IMR-90 (cell line): ENCODE results near the gene HEATR5A. TPM values are rescaled to one million over a fixed set of nuclear protein-coding genes. Genes with fewer than 3 reads are reported as not detected.

ENCODE experiments used
- ATAC-seq: fragments of 200-7000 bp; cut with Tn5 transposase; 2 replicates; pipeline ENCODE4 v1.9.1; 2020; ENCODE audit warnings: low read depth, mild to moderate bottlenecking, moderate library complexity
- BruUV-seq: library from RNA; stranded (reverse); fragments of 400-500 nt; replicated peaks from 2 replicates; lab custom pipeline; 2021; lab: Mats Ljungman, UMichigan
- CTCF ChIA-PET: fragments of 300-600 bp; formaldehyde crosslinking; extraction: SDS; loops from one replicate; lab custom pipeline; 2021; ENCODE audit warnings: antibody characterized with exemption; lab: Yijun Ruan, JAX
- POLR2A ChIA-PET: fragments of 300-600 bp; sonication (Branson Sonifier 250); formaldehyde crosslinking; loops from one replicate; lab custom pipeline; 2022; ENCODE audit warnings: antibody characterized with exemption; ENCODE audit not compliant: unreplicated experiment; lab: Charles Lee
- DNase-seq: peaks from one replicate; pipeline ENCODE4 v3.0.0; 2013
- H2AFZ ChIP-seq: replicated peaks from 2 replicates; pipeline ENCODE3; 2013; ENCODE audit warnings: low read length, mild to moderate bottlenecking; ENCODE audit not compliant: poor library complexity
- H2AK5ac ChIP-seq: 2 replicates; pipeline ENCODE4 v1.6.1; 2013; ENCODE audit warnings: low read depth, low read length, inconsistent platforms
- H2AK9ac ChIP-seq: replicated peaks from 2 replicates; pipeline ENCODE3; 2013; ENCODE audit warnings: mild to moderate bottlenecking, low read depth, low read length, moderate library complexity; ENCODE audit not compliant: poor library complexity
- H2BK120ac ChIP-seq: 2 replicates; pipeline ENCODE4 v1.6.1; 2013; ENCODE audit warnings: low read depth, low read length, inconsistent platforms
- H2BK15ac ChIP-seq: 3 replicates; pipeline ENCODE4 v1.6.1; 2013; ENCODE audit warnings: low read depth, low read length, inconsistent platforms
- H2BK20ac ChIP-seq: 2 replicates; pipeline ENCODE4 v1.6.1; 2013; ENCODE audit warnings: low read depth, mild to moderate bottlenecking, inconsistent platforms, low read length, moderate library complexity
- H2BK5ac ChIP-seq: 2 replicates; pipeline ENCODE4 v1.6.1; 2013; ENCODE audit warnings: mild to moderate bottlenecking, low read depth, low read length, inconsistent platforms; ENCODE audit not compliant: poor library complexity, severe bottlenecking
- H3K14ac ChIP-seq: replicated peaks from 2 replicates; pipeline ENCODE4 v1.6.1; 2013; ENCODE audit warnings: low read depth, low read length, inconsistent platforms
- H3K18ac ChIP-seq: 2 replicates; pipeline ENCODE4 v1.6.1; 2013; ENCODE audit warnings: low read depth, low read length, control low read depth
- H3K23ac ChIP-seq: 2 replicates; pipeline ENCODE4 v1.6.1; 2013; ENCODE audit warnings: low read depth, low read length, inconsistent platforms
- H3K27ac ChIP-seq: 2 replicates; pipeline ENCODE4 v1.5.1; 2013; ENCODE audit warnings: mild to moderate bottlenecking, control low read depth, low read length; ENCODE audit not compliant: insufficient read depth
- H3K27me3 ChIP-seq: 2 replicates; pipeline ENCODE4 v1.6.1; 2013; ENCODE audit warnings: low read length; ENCODE audit not compliant: control insufficient read depth, insufficient read depth
- H3K36me3 ChIP-seq: 2 replicates; pipeline ENCODE4 v1.6.1; 2013; ENCODE audit warnings: low read length, mixed read lengths; ENCODE audit not compliant: control insufficient read depth, insufficient read depth
- H3K4ac ChIP-seq: 2 replicates; pipeline ENCODE4 v1.6.1; 2013; ENCODE audit warnings: low read depth, low read length, inconsistent platforms
- H3K4me1 ChIP-seq: 2 replicates; pipeline ENCODE4 v1.6.1; 2013; ENCODE audit warnings: low read length, mixed read lengths; ENCODE audit not compliant: control insufficient read depth, insufficient read depth
- H3K4me2 ChIP-seq: 2 replicates; pipeline ENCODE4 v1.6.1; 2013; ENCODE audit warnings: low read depth, mild to moderate bottlenecking, control low read depth, low read length, moderate library complexity
- H3K4me3 ChIP-seq: 2 replicates; pipeline ENCODE4 v1.5.1; 2013; ENCODE audit warnings: low read depth, mild to moderate bottlenecking, control low read depth, low read length, moderate library complexity; ENCODE audit not compliant: insufficient read depth
- H3K56ac ChIP-seq: 2 replicates; pipeline ENCODE4 v1.6.1; 2013; ENCODE audit warnings: low read length, inconsistent platforms; ENCODE audit not compliant: insufficient read depth; ENCODE audit errors: extremely low read depth
- H3K79me1 ChIP-seq, 2 experiments: 2 replicates each; pipeline ENCODE4 v1.6.1; 2013; ENCODE audit warnings: low read length in 2 of 2, inconsistent platforms in 1 of 2, low read depth in 1 of 2
- H3K9ac ChIP-seq: 2 replicates; pipeline ENCODE4 v1.6.1; 2013; ENCODE audit warnings: low read depth, low read length, control low read depth
- H3K9me1 ChIP-seq: 2 replicates; pipeline ENCODE4 v1.6.1; 2013; ENCODE audit warnings: low read length, inconsistent platforms; ENCODE audit not compliant: insufficient read depth
- H3K9me3 ChIP-seq: 2 replicates; pipeline ENCODE4 v1.6.1; 2013; ENCODE audit warnings: low read length; ENCODE audit not compliant: control insufficient read depth, insufficient read depth
- H4K20me1 ChIP-seq: 2 replicates; pipeline ENCODE4 v1.6.1; 2013; ENCODE audit warnings: low read length, inconsistent platforms; ENCODE audit not compliant: insufficient read depth
- H4K5ac ChIP-seq: 2 replicates; pipeline ENCODE4 v1.6.1; 2013; ENCODE audit warnings: mild to moderate bottlenecking, low read depth, low read length, control low read depth
- H4K8ac ChIP-seq, 2 experiments: 2 replicates each; pipeline ENCODE4 v1.6.1; 2013; ENCODE audit warnings: low read depth in 2 of 2, low read length in 2 of 2, control low read depth in 1 of 2, inconsistent platforms in 1 of 2
- H4K91ac ChIP-seq: 2 replicates; pipeline ENCODE4 v1.6.1; 2013; ENCODE audit warnings: low read depth, low read length, inconsistent platforms; ENCODE audit not compliant: insufficient read depth
- BHLHE40 ChIP-seq: fragments of 150-350 bp; IDR thresholded peaks from 2 replicates; pipeline ENCODE4 v1.6.1; 2016; ENCODE audit warnings: mild to moderate bottlenecking, low read depth, low read length
- CEBPB ChIP-seq: IDR thresholded peaks from 2 replicates; pipeline ENCODE4 v1.6.1; 2012; ENCODE audit warnings: low read depth, low read length, improper control_type of control experiment
- CHD1 ChIP-seq: IDR thresholded peaks from 2 replicates; pipeline ENCODE4 v1.6.1; 2012; ENCODE audit warnings: low read depth, low read length, improper control_type of control experiment
- FOS ChIP-seq: fragments of 150-350 bp; IDR thresholded peaks from 2 replicates; pipeline ENCODE4 v1.6.1; 2016; ENCODE audit warnings: low read depth, low read length
- MAFK ChIP-seq: IDR thresholded peaks from 2 replicates; pipeline ENCODE4 v1.6.1; 2012; ENCODE audit warnings: low read depth, low read length, improper control_type of control experiment
- MAZ ChIP-seq: IDR thresholded peaks from 2 replicates; pipeline ENCODE4 v1.6.1; 2012; ENCODE audit warnings: low read depth, mild to moderate bottlenecking, low read length, improper control_type of control experiment, moderate library complexity, borderline replicate concordance
- MXI1 ChIP-seq: IDR thresholded peaks from 2 replicates; pipeline ENCODE4 v1.6.1; 2012; ENCODE audit warnings: low read depth, mild to moderate bottlenecking, low read length, moderate library complexity, borderline replicate concordance
- NFE2L2 ChIP-seq: fragments of 150-350 bp; IDR thresholded peaks from 2 replicates; pipeline ENCODE4 v1.6.1; 2016; ENCODE audit warnings: low read depth, mild to moderate bottlenecking, low read length
- POLR2A ChIP-seq: IDR thresholded peaks from 2 replicates; pipeline ENCODE4 v1.6.1; 2012; ENCODE audit warnings: mild to moderate bottlenecking, low read depth, low read length
- RCOR1 ChIP-seq: IDR thresholded peaks from 2 replicates; pipeline ENCODE4 v1.6.1; 2012; ENCODE audit warnings: mild to moderate bottlenecking, low read length, improper control_type of control experiment; ENCODE audit not compliant: insufficient replicate concordance
- RFX5 ChIP-seq: IDR thresholded peaks from 2 replicates; pipeline ENCODE4 v1.8.0; 2012; ENCODE audit warnings: low read depth, mild to moderate bottlenecking, low read length, moderate library complexity
- SMC3 ChIP-seq: fragments of 150-350 bp; IDR thresholded peaks from 2 replicates; pipeline ENCODE4 v1.6.1; 2016; ENCODE audit warnings: low read depth, mild to moderate bottlenecking, antibody characterized with exemption, low read length, moderate library complexity
- WGBS, 2 experiments: methylation state at CpG; one replicate each; pipeline versions ENCODE4 v1.1.5 to v1.1.7; 2013; ENCODE audit warnings: missing lambda C conversion rate in 2 of 2; ENCODE audit not compliant: insufficient read length in 1 of 2; ENCODE audit errors: extremely low coverage in 2 of 2; 5-methylcytosine and 5-hydroxymethylcytosine counted together
- dilution Hi-C: fragments of 300-500 bp; cut with HindIII; formaldehyde crosslinking; loops from one replicate; pipeline ENCODE4 v1.14.3; 2018; ENCODE audit warnings: low sequenced_read_pairs; ENCODE audit not compliant: unreplicated experiment
- in situ Hi-C: fragments of 300-500 bp; cut with MboI; formaldehyde crosslinking; loops from 3 replicates; pipeline ENCODE4 v1.14.3; 2019; ENCODE audit warnings: low sequenced_read_pairs, inconsistent platforms, mixed read lengths
- intact Hi-C: fragments of 100-400 bp; cut with micrococcal nuclease; formaldehyde crosslinking; loops from 2 replicates; pipeline ENCODE4 v1.10.0; 2022
- polyA plus RNA-seq, 3 experiments: library from polyadenylated mRNA; depleted of rRNA; stranded (reverse); fragments of >200 nt; gene quantifications; 2 replicates each; pipeline ENCODE4 v1.2.3, GENCODE V29; 2012; ENCODE audit warnings: low replicate concordance in 1 of 3
- total RNA-seq: library from RNA; depleted of rRNA; stranded (reverse); fragments of >200 nt; gene quantifications from 2 replicates; pipeline ENCODE4 v1.2.3, GENCODE V29; 2012
- TF ChIP-seq, protein P1 (sequence below): fragments of 150-350 bp; IDR thresholded peaks from 2 replicates; pipeline ENCODE4 v1.6.1; 2017; ENCODE audit warnings: mild to moderate bottlenecking, antibody characterized with exemption, low read length, low read depth
- TF ChIP-seq, protein P2 (sequence below): conservative IDR thresholded peaks from 2 replicates; pipeline ENCODE4 v1.5.1; 2012; ENCODE audit warnings: mild to moderate bottlenecking, low read depth, low read length, improper control_type of control experiment
- TF ChIP-seq, protein P3 (sequence below): fragments of 150-350 bp; IDR thresholded peaks from 2 replicates; pipeline ENCODE4 v1.6.1; 2016; ENCODE audit warnings: low read depth, mild to moderate bottlenecking, low read length, moderate library complexity, borderline replicate concordance

Gene HEATR5A
- total and polyA plus RNA-seq, 2 of the 4 experiments (the other 2 are of a cell fraction) = 14.0 to 48.9 TPM

- Histone ChIP-seq H3K9me3 (peaks cover 8% of the 10 kb centered on the region), H2AK5ac (no peak overlapping the region), H4K8ac (no peak overlapping the region), H2AFZ (no peak overlapping the region), H3K27ac (no peak overlapping the region), H3K27me3 (no peaks in the 10 kb centered on the region), H3K4ac (no peak overlapping the region), H3K4me2 (no peak overlapping the region), H3K36me3 (no peaks in the 10 kb centered on the region), H2BK20ac (no peak overlapping the region), H2BK5ac (no peak overlapping the region), H2AK9ac (no peak overlapping the region), H3K9me1 (no peaks in the 10 kb centered on the region), H3K14ac (no peak overlapping the region), H3K56ac (no peak overlapping the region), H2BK15ac (no peak overlapping the region), H3K18ac (no peak overlapping the region), H3K79me1 (no peaks in the 10 kb centered on the region), H3K4me1 (no peaks in the 10 kb centered on the region), H3K9ac (no peak overlapping the region), H4K5ac (no peak overlapping the region), H4K91ac (no peak overlapping the region), H4K20me1 (no peaks in the 10 kb centered on the region), H3K4me3 (no peak overlapping the region), H2BK120ac (no peak overlapping the region), H3K23ac (no peak overlapping the region)
- POLR2A ChIA-PET = no interaction called here
- dilution Hi-C loops = no loop called here
- BruUV-seq = no TSS peak
- in situ Hi-C loops = no loop called here
- TF ChIP-seq CHD1 = no peak
- no peak for TF ChIP-seq BHLHE40
- TF ChIP-seq CEBPB = no peak
- TF ChIP-seq SMC3 = no peak
- TF ChIP-seq, protein P1, sequence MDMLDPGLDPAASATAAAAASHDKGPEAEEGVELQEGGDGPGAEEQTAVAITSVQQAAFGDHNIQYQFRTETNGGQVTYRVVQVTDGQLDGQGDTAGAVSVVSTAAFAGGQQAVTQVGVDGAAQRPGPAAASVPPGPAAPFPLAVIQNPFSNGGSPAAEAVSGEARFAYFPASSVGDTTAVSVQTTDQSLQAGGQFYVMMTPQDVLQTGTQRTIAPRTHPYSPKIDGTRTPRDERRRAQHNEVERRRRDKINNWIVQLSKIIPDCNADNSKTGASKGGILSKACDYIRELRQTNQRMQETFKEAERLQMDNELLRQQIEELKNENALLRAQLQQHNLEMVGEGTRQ = no peak
- TF ChIP-seq NFE2L2 = no peak
- no peak for TF ChIP-seq MXI1
- TF ChIP-seq, protein P2, sequence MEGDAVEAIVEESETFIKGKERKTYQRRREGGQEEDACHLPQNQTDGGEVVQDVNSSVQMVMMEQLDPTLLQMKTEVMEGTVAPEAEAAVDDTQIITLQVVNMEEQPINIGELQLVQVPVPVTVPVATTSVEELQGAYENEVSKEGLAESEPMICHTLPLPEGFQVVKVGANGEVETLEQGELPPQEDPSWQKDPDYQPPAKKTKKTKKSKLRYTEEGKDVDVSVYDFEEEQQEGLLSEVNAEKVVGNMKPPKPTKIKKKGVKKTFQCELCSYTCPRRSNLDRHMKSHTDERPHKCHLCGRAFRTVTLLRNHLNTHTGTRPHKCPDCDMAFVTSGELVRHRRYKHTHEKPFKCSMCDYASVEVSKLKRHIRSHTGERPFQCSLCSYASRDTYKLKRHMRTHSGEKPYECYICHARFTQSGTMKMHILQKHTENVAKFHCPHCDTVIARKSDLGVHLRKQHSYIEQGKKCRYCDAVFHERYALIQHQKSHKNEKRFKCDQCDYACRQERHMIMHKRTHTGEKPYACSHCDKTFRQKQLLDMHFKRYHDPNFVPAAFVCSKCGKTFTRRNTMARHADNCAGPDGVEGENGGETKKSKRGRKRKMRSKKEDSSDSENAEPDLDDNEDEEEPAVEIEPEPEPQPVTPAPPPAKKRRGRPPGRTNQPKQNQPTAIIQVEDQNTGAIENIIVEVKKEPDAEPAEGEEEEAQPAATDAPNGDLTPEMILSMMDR = no peak
- no peak for TF ChIP-seq FOS
- TF ChIP-seq MAFK = no peak
- no peak for TF ChIP-seq POLR2A
- no peak for TF ChIP-seq RFX5
- TF ChIP-seq, protein P3, sequence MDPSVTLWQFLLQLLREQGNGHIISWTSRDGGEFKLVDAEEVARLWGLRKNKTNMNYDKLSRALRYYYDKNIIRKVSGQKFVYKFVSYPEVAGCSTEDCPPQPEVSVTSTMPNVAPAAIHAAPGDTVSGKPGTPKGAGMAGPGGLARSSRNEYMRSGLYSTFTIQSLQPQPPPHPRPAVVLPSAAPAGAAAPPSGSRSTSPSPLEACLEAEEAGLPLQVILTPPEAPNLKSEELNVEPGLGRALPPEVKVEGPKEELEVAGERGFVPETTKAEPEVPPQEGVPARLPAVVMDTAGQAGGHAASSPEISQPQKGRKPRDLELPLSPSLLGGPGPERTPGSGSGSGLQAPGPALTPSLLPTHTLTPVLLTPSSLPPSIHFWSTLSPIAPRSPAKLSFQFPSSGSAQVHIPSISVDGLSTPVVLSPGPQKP = no peak
- TF ChIP-seq RCOR1 = no peak
- TF ChIP-seq MAZ = no peak
- 40% methylated on average over 1 of the region's 4 CpGs; no CpG with 5 or more reads in 1 of the 2 experiments for WGBS, 2 experiments
- ATAC-seq (no peak), DNase-seq (no peak)
- CTCF ChIA-PET = no interaction called here
- intact Hi-C loops = no loop called here
These were observed 140.0 kb downstream of the HEATR5A start for GRCh38 chr14:31280132-31280870.
